Upper lobe of right lung (tissue), 1 donor: ENCODE results near the gene FAM221B. TPM values are rescaled to one million over a fixed set of nuclear protein-coding genes. Genes with fewer than 3 reads are reported as not detected.

ENCODE experiments used
- ATAC-seq: fragments of 200-7000 bp; cut with Tn5 transposase; one replicate; pipeline ENCODE4 v1.9.1; 2020; ENCODE audit warnings: mild to moderate bottlenecking, moderate library complexity
- DNase-seq: peaks from one replicate; pipeline ENCODE4 v3.0.0-alpha.2; 2020
- H3K27ac ChIP-seq: fragments of 200-600 bp; one replicate; pipeline ENCODE4 v1.8.0; 2022
- H3K27me3 ChIP-seq: fragments of 200-600 bp; one replicate; pipeline ENCODE4 v1.8.0; 2022; ENCODE audit warnings: mild to moderate bottlenecking
- H3K36me3 ChIP-seq: fragments of 200-600 bp; one replicate; pipeline ENCODE4 v1.8.0; 2022
- H3K4me1 ChIP-seq: fragments of 200-600 bp; one replicate; pipeline ENCODE4 v1.8.0; 2022
- H3K4me3 ChIP-seq: fragments of 200-600 bp; one replicate; pipeline ENCODE4 v1.8.0; 2022; ENCODE audit warnings: mild to moderate bottlenecking
- H3K9me3 ChIP-seq: fragments of 200-600 bp; one replicate; pipeline ENCODE4 v1.8.0; 2022
- intact Hi-C: fragments of 100-400 bp; cut with DNase I; formaldehyde crosslinking; loops from one replicate; pipeline ENCODE4 v1.11.0; 2022
- total RNA-seq: library from RNA; stranded (reverse); fragmentation: NEBNext Ultra II Directional; extraction: Animal tissue kit (Norgen Biotek cat#: 25700); gene quantifications from one replicate; pipeline ENCODE4 v1.2.1, GENCODE V29; 2021
- TF ChIP-seq, protein P1 (sequence below): fragments of 200-600 bp; IDR thresholded peaks from one replicate; pipeline ENCODE4 v1.8.0; 2022; ENCODE audit warnings: antibody characterized with exemption
- donor health status: DM: no; HTN: yes; CAD: no; lungs with severe emphysema.

The FAM221B gene
- total RNA-seq, 1 donor from 2014 or later: not detected

DNA sequence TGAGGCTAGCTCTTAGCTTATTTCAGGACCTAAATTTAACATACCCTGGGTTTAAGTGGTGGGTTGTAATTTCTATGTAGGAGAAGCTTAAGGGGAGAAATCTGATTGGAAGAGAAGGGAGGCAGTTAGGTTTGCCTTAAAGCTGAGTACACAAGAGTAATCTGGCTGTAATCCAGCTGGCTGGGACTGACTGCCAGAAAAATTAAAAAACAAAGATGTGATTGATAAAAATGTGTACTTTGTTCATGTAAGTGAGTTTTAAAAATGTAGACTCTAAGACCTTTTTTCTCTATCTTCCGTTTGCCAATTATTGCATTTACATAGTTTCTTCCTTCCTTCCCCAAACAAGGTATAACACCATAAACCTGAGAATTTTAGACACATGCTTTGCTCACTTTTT lies 57.0 kb downstream of the FAM221B start:
- no peaks in the 10 kb centered on the region for H3K27me3 ChIP-seq
- peaks cover 19% of the 10 kb centered on the region for H3K4me1 ChIP-seq
- no peaks in the 10 kb centered on the region for H3K9me3 ChIP-seq
- no peak for DNase-seq
- peak overlapping the region; percentile 53 for H3K27ac ChIP-seq
- intact Hi-C loops: no loop called here
- no peaks in the 10 kb centered on the region for H3K36me3 ChIP-seq
- H3K4me3 ChIP-seq: peak overlapping the region; percentile 8
- TF ChIP-seq, protein P1, sequence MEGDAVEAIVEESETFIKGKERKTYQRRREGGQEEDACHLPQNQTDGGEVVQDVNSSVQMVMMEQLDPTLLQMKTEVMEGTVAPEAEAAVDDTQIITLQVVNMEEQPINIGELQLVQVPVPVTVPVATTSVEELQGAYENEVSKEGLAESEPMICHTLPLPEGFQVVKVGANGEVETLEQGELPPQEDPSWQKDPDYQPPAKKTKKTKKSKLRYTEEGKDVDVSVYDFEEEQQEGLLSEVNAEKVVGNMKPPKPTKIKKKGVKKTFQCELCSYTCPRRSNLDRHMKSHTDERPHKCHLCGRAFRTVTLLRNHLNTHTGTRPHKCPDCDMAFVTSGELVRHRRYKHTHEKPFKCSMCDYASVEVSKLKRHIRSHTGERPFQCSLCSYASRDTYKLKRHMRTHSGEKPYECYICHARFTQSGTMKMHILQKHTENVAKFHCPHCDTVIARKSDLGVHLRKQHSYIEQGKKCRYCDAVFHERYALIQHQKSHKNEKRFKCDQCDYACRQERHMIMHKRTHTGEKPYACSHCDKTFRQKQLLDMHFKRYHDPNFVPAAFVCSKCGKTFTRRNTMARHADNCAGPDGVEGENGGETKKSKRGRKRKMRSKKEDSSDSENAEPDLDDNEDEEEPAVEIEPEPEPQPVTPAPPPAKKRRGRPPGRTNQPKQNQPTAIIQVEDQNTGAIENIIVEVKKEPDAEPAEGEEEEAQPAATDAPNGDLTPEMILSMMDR: no peak
- no peak for ATAC-seq

DNA sequence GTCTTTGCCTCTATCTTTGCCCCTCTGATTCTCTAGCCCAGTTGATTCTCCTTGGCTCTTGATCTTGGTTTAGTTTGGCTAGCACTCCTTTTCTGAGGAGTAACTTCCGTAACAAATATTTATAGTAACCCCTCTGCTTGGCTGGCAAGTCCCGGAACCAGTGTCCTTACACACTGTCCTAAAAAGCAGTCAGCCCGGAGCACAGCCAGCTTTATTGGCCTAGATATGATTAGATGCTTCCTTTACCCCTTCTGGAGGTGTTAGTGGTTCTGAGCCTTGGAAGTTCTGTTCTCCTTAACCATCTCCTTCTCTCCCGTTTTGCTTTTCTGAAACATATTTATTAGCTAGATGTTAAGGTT lies 57.5 kb downstream of the FAM221B start:
- H3K9me3 ChIP-seq: no peaks in the 10 kb centered on the region
- ATAC-seq (peak; percentile 68), DNase-seq (no peak)
- peaks cover 19% of the 10 kb centered on the region for H3K4me1 ChIP-seq
- intact Hi-C loops: no loop called here
- no peaks in the 10 kb centered on the region for H3K27me3 ChIP-seq
- peak overlapping the region; percentile 8 for H3K4me3 ChIP-seq
- H3K27ac ChIP-seq: peak overlapping the region; percentile 53
- no peaks in the 10 kb centered on the region for H3K36me3 ChIP-seq
- TF ChIP-seq, protein P1: no peak

DNA sequence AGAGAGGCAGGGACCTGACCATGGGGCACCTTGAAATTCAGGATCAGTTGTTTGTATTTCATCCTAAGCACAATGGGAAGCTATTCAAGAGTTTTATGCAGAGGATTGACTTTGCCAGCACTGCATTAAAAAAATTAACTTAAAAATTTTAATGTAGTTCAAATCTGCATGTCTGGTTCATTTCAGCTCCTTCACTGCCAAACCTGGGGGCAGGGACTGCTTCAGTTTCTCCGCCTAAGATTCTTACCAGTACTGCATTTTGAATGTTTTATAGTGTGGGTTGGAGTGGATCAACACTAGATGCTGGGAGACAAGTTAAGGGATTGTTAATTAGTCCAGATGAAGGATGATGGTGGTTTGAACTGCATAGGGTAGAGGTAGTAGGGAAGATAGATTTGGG lies 58.8 kb downstream of the FAM221B start:
- H3K27me3 ChIP-seq: no peaks in the 10 kb centered on the region
- no peak for DNase-seq
- no peak overlapping the region for H3K27ac ChIP-seq
- H3K4me3 ChIP-seq: no peak overlapping the region
- H3K4me1 ChIP-seq: peaks cover 19% of the 10 kb centered on the region
- H3K36me3 ChIP-seq: no peaks in the 10 kb centered on the region
- H3K9me3 ChIP-seq: no peaks in the 10 kb centered on the region
- no peak for ATAC-seq
- TF ChIP-seq, protein P1: no peak
- intact Hi-C loops: no loop called here

DNA sequence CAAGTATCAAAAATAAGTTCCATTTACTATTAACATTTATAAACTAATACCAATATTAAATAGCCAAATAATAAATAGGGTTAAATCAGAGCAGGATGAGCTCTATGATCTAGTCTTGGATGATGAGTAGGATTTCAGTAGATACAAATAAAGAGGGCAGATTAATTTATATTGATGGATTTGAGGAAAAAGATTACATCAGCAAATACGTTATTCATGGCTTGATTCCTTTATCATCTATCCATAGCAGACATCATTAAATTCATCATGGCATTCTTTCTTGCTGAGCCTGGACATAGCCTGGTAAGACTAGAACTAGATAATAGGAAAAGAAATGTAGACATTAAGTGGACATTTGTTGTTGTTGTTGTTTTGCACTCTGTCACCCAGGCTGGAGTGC lies 61.1 kb downstream of the FAM221B start:
- no peak for ATAC-seq

DNA sequence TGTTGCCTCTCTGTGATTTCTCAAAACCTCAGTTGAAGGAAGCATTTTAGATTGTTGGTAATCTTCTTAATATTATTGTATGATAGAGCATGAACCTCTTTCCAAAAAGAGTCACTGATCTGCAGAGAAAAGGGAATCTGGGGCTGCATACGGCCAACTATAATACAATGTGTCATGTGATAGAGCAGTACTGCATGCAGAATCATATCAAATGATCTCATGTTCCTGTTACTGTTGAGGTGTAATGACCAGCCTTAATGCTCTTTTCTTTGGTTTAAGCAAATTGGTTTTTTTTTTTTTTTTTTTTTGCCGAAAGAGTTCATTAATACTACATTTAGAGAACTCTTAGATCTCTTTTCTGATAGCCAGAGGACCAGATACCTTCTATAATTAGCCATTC lies 61.5 kb downstream of the FAM221B start:
- Histone ChIP-seq H3K9me3 (no peaks in the 10 kb centered on the region), H3K27ac (no peak overlapping the region), H3K36me3 (no peaks in the 10 kb centered on the region), H3K27me3 (no peaks in the 10 kb centered on the region), H3K4me1 (peaks cover 16% of the 10 kb centered on the region), H3K4me3 (no peak overlapping the region)
- no peak for DNase-seq
- intact Hi-C loops: no loop called here
- no peak for ATAC-seq
- TF ChIP-seq, protein P1: no peak

More for the DNA sequence above, 61.1 kb downstream of the FAM221B start:
- DNase-seq: no peak
- Histone ChIP-seq H3K4me3 (no peak overlapping the region), H3K27ac (no peak overlapping the region), H3K9me3 (no peaks in the 10 kb centered on the region), H3K4me1 (peaks cover 19% of the 10 kb centered on the region), H3K36me3 (no peaks in the 10 kb centered on the region), H3K27me3 (no peaks in the 10 kb centered on the region)
- intact Hi-C loops: no loop called here
- TF ChIP-seq, protein P1: no peak

Other genes starting within 250 kb of the FAM221B start
- 43.9 TPM for gene TESK1, start 223.5 kb downstream of the FAM221B start, total RNA-seq
- gene CD72, start 210.3 kb downstream of the FAM221B start, total RNA-seq: 3.0 TPM
- gene SIT1, start 177.8 kb downstream of the FAM221B start, total RNA-seq: 2.2 TPM
- gene RMRP, start 170.7 kb downstream of the FAM221B start, total RNA-seq: 30,828 TPM
- gene CCDC107, start 170.4 kb downstream of the FAM221B start, total RNA-seq: 31.1 TPM
- gene ARHGEF39, start 163.5 kb downstream of the FAM221B start, total RNA-seq: 0.38 TPM
- 0.55 TPM for gene CA9, start 154.8 kb downstream of the FAM221B start, total RNA-seq
- 161 TPM for gene TPM2, start 138.8 kb downstream of the FAM221B start, total RNA-seq
- 439 TPM for gene TLN1, start 96.5 kb downstream of the FAM221B start, total RNA-seq
- 34.9 TPM for gene CREB3, start 96.1 kb downstream of the FAM221B start, total RNA-seq
- gene GBA2, start 79.5 kb downstream of the FAM221B start, total RNA-seq: 99.1 TPM
- gene RGP1, start 79.4 kb downstream of the FAM221B start, total RNA-seq: 34.6 TPM
- gene MSMP, start 74.5 kb downstream of the FAM221B start, total RNA-seq: not detected
- gene NPR2, start 37.1 kb downstream of the FAM221B start, total RNA-seq: 21.7 TPM
- 2.8 TPM for gene SPAG8, start 16.5 kb downstream of the FAM221B start, total RNA-seq
- gene HINT2, start 13.7 kb downstream of the FAM221B start, total RNA-seq: 37.1 TPM
- gene TMEM8B, start 496 bp upstream of the FAM221B start, total RNA-seq: 13.7 TPM
- gene OR13J1, start 41.7 kb upstream of the FAM221B start, total RNA-seq: not detected
- gene HRCT1, start 77.5 kb upstream of the FAM221B start, total RNA-seq: 10.8 TPM
- gene SPAAR, start 80.8 kb upstream of the FAM221B start, total RNA-seq: 13.5 TPM
- gene OR2S2, start 129.4 kb upstream of the FAM221B start, total RNA-seq: not detected
- gene RECK, start 208.2 kb upstream of the FAM221B start, total RNA-seq: 20.1 TPM